GM20000 (cell line): ENCODE results near the gene E2F4.

Experiments used
- DNase-seq: peaks from one replicate; pipeline ENCODE4 v3.0.0; 2012; ENCODE audit warnings: low spot score
- CTCF ChIP-seq: IDR thresholded peaks from 2 replicates; pipeline ENCODE4 v1.5.1; 2012; ENCODE audit warnings: mild to moderate bottlenecking, control low read depth; ENCODE audit errors: extremely low read depth, missing control alignments

The E2F4 gene

GRCh38 chr16:67245186-67245585 is 53.2 kb downstream of the E2F4 start:
- no peak for DNase-seq
- TF ChIP-seq CTCF = no peak

GRCh38 chr16:67245674-67246080 is 53.7 kb downstream of the E2F4 start:
- TF ChIP-seq CTCF = no peak

GRCh38 chr16:67246081-67246755 is 54.3 kb downstream of the E2F4 start:
- peak; percentile 79 for DNase-seq
- TF ChIP-seq CTCF = peak; percentile 37

More at GRCh38 chr16:67245674-67246080, 53.7 kb downstream of the E2F4 start:
- DNase-seq = no peak

GRCh38 chr16:67246756-67247191 is 54.8 kb downstream of the E2F4 start:
- no peak for TF ChIP-seq CTCF
- peak; percentile 60 for DNase-seq

GRCh38 chr16:67247192-67248072 is 55.5 kb downstream of the E2F4 start, which contains the start of gene FHOD1:
Gene FHOD1 (minus strand): TSS chr16:67247481. CDS start chr16:67247410, 71 bp downstream.
- DNase-seq = peak; percentile 98
- TF ChIP-seq CTCF = no peak

- no peak for TF ChIP-seq CTCF
- no peak for DNase-seq
Observed at GRCh38 chr16:67248073-67248400, 56.1 kb downstream of the E2F4 start.
